Hepatocyte (in vitro differentiated cells): ENCODE results near the gene GPR25. TPM values are rescaled to one million over a fixed set of nuclear protein-coding genes. Genes with fewer than 3 reads are reported as not detected.

Experiments used
- DNase-seq: peaks from one replicate; pipeline ENCODE4 v3.0.0-alpha.2; 2016; ENCODE audit warnings: low spot score
- H2AFZ ChIP-seq: fragments of 200-600 bp; sonication (generic); 2 replicates; pipeline ENCODE4 v1.6.0; 2016; ENCODE audit warnings: antibody characterized with exemption, mild to moderate bottlenecking
- H3K27ac ChIP-seq: fragments of 200-600 bp; sonication (generic); 2 replicates; pipeline ENCODE4 v1.5.1; 2016; ENCODE audit warnings: mild to moderate bottlenecking
- H3K27me3 ChIP-seq: fragments of 200-600 bp; sonication (generic); 2 replicates; pipeline ENCODE4 v1.6.1; 2016
- H3K36me3 ChIP-seq: fragments of 200-600 bp; sonication (generic); replicated peaks from 2 replicates; pipeline ENCODE4 v1.5.1; 2016; ENCODE audit warnings: low read depth; ENCODE audit not compliant: insufficient read depth
- H3K4me1 ChIP-seq: fragments of 200-600 bp; sonication (generic); 2 replicates; pipeline ENCODE4 v1.5.1; 2016; ENCODE audit warnings: mild to moderate bottlenecking, moderate library complexity; ENCODE audit not compliant: insufficient read depth
- H3K4me2 ChIP-seq: fragments of 200-600 bp; sonication (generic); 2 replicates; pipeline ENCODE4 v1.6.0; 2016
- H3K4me3 ChIP-seq: fragments of 200-600 bp; sonication (generic); 2 replicates; pipeline ENCODE4 v1.5.1; 2016; ENCODE audit warnings: mild to moderate bottlenecking
- H3K79me2 ChIP-seq: fragments of 200-600 bp; sonication (generic); 2 replicates; pipeline ENCODE4 v1.6.0; 2017; ENCODE audit warnings: mild to moderate bottlenecking
- H3K9me2 ChIP-seq: fragments of 200-600 bp; sonication (generic); replicated peaks from 2 replicates; pipeline ENCODE4 v1.6.0; 2017; ENCODE audit warnings: mild to moderate bottlenecking; ENCODE audit not compliant: insufficient read depth
- H3K9me3 ChIP-seq: fragments of 200-600 bp; sonication (generic); 2 replicates; pipeline ENCODE4 v1.5.1; 2016; ENCODE audit warnings: low read depth, mild to moderate bottlenecking
- H4K20me1 ChIP-seq: fragments of 200-600 bp; sonication (generic); 2 replicates; pipeline ENCODE4 v1.6.0; 2016; ENCODE audit warnings: mild to moderate bottlenecking; ENCODE audit not compliant: insufficient read depth, poor library complexity, severe bottlenecking
- EZH2 ChIP-seq: fragments of 200-600 bp; sonication (generic); IDR thresholded peaks from 2 replicates; pipeline ENCODE4 v1.6.1; 2016; ENCODE audit warnings: antibody characterized with exemption, mild to moderate bottlenecking, borderline replicate concordance
- EZH2phosphoT487 ChIP-seq: fragments of 200-600 bp; sonication (generic); IDR thresholded peaks from one replicate; pipeline ENCODE4 v1.6.1; 2018; ENCODE audit warnings: antibody characterized with exemption, mild to moderate bottlenecking, low read depth, moderate library complexity; ENCODE audit not compliant: unreplicated experiment, severe bottlenecking
- WGBS: methylation state at CpG from one replicate; pipeline ENCODE4 v1.1.6; 2016; ENCODE audit warnings: low lambda C conversion rate; ENCODE audit errors: missing lambda C conversion rate; 5-methylcytosine and 5-hydroxymethylcytosine counted together
- polyA plus RNA-seq: library from polyadenylated mRNA; unstranded; fragments of >200 nt; fragmentation: Nextera tagmentation; extraction: Ambion mirVana; gene quantifications from 2 replicates; pipeline ENCODE4 v1.2.1, GENCODE V29; 2016
- total RNA-seq: library from RNA; depleted of rRNA; stranded (reverse); fragments of >200 nt; gene quantifications from 2 replicates; pipeline ENCODE4 v1.2.3, GENCODE V29; 2014
- TF ChIP-seq, protein P1 (sequence below): fragments of 200-600 bp; sonication (generic); IDR thresholded peaks from 2 replicates; pipeline ENCODE4 v1.5.1; 2016; ENCODE audit warnings: antibody characterized with exemption, mild to moderate bottlenecking; ENCODE audit not compliant: poor library complexity

The GPR25 gene
- total and polyA plus RNA-seq, 2 experiments from 2014 or later, result not detected

DNA sequence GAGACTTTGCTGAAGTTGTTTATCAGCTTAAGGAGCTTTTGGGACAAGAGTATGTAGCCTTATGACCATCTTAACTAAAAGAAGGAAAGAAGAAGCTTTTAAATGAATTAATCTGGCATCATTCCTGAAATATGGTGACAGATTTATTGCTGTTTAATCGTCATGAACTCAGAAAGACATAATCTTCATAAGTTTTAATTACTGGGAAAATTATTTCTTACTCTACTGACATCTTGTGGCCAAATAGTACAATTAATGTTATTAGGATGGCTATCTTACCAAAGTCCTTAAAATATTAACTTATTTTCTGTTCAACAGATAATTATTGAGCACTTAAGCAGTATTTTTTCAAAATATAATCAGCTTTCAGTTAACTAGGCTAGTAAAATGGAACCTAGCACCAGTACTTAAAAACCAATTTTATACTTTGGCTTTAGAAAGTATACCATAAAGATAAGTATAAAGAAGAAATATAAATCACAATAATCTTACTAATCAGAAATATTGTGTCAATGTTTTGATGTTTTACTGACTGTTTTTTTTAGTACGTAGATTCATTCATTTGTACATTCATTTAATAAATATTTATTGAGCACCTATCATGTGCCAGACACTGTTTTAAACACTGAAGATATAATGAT is 34.7 kb upstream of the GPR25 start:
- no peaks in the 10 kb centered on the region for H3K36me3 ChIP-seq
- no peak overlapping the region for H3K4me2 ChIP-seq
- no peak overlapping the region for H2AFZ ChIP-seq
- H4K20me1 ChIP-seq, result no peaks in the 10 kb centered on the region
- H3K4me1 ChIP-seq, result no peaks in the 10 kb centered on the region
- DNase-seq, result no peak
- peaks cover 10% of the 10 kb centered on the region for H3K79me2 ChIP-seq
- H3K9me3 ChIP-seq, result no peaks in the 10 kb centered on the region
- TF ChIP-seq EZH2phosphoT487 (no peak), EZH2 (no peak)
- TF ChIP-seq, protein P1, sequence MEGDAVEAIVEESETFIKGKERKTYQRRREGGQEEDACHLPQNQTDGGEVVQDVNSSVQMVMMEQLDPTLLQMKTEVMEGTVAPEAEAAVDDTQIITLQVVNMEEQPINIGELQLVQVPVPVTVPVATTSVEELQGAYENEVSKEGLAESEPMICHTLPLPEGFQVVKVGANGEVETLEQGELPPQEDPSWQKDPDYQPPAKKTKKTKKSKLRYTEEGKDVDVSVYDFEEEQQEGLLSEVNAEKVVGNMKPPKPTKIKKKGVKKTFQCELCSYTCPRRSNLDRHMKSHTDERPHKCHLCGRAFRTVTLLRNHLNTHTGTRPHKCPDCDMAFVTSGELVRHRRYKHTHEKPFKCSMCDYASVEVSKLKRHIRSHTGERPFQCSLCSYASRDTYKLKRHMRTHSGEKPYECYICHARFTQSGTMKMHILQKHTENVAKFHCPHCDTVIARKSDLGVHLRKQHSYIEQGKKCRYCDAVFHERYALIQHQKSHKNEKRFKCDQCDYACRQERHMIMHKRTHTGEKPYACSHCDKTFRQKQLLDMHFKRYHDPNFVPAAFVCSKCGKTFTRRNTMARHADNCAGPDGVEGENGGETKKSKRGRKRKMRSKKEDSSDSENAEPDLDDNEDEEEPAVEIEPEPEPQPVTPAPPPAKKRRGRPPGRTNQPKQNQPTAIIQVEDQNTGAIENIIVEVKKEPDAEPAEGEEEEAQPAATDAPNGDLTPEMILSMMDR, result peak; percentile 50
- H3K4me3 ChIP-seq, result no peak overlapping the region
- H3K9me2 ChIP-seq, result no peaks in the 10 kb centered on the region
- H3K27ac ChIP-seq, result no peak overlapping the region
- 72% methylated on average over 2 of the region's 2 CpGs for WGBS
- H3K27me3 ChIP-seq, result no peaks in the 10 kb centered on the region

DNA sequence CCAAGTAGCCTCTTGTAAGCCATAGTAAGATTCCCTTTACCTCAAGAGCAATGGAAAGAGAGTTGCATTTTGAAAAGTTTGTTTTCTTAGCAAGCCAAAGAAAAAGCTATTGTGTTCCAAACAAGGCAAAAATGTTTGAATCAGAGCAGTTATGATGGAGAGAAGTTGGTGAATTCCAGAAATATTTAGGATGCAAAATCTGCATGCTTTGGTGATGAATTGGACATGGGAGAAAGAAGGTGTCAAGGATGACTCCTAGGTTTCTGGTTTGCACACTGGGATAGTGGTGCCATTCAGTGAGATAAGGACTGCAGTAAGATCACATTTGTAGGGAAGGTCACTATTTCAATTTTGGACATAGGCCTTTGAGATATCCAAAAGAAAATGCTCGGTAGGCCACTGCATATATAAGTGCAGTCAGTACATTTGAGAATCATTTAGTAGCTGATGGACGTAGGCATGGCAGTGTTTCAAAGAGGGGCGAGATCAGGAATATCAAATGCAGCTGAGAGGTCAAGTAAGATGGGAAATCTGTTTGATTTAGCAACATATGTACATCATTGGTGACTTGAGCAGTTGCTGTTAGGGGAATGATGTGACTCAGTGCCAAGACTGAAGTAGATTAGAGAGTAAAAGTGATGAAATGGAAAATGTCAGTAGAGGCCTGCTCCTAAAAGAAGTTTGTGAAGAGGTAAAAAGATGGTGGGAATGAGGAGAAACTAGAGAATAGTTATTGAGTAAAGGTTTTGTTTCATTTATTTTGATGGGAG is 33.9 kb upstream of the GPR25 start:
- TF ChIP-seq EZH2phosphoT487 (no peak), EZH2 (no peak)
- TF ChIP-seq, protein P1, result no peak
- H3K4me3 ChIP-seq, result no peak overlapping the region
- no peaks in the 10 kb centered on the region for H4K20me1 ChIP-seq
- 90% methylated on average over 3 of the region's 3 CpGs for WGBS
- no peaks in the 10 kb centered on the region for H3K9me3 ChIP-seq
- no peak overlapping the region for H3K4me2 ChIP-seq
- H3K27me3 ChIP-seq, result no peaks in the 10 kb centered on the region
- DNase-seq, result no peak
- H3K79me2 ChIP-seq, result peaks cover 10% of the 10 kb centered on the region
- no peaks in the 10 kb centered on the region for H3K9me2 ChIP-seq
- no peak overlapping the region for H3K27ac ChIP-seq
- H3K36me3 ChIP-seq, result no peaks in the 10 kb centered on the region
- H3K4me1 ChIP-seq, result no peaks in the 10 kb centered on the region
- no peak overlapping the region for H2AFZ ChIP-seq

DNA sequence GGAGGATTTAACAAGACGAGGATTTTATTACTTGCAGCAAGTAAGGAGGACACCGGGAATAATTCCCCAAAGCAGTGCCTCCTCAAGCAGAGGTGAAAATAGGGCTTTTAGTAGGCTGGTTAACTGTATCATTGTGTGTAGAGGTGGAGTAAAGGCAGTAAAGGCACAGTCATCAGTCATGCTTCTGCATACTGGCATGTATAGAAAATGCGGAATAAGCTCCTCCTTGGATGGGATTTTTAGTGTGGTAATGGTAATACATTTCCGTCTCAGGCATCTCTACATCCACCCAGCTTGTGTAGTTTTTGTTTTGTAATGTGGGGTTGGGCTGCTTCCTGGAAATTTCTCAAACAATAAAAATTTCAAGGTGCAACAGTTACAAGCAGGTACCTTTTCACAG is 27.4 kb upstream of the GPR25 start:
- no peaks in the 10 kb centered on the region for H3K79me2 ChIP-seq
- H3K4me1 ChIP-seq, result no peaks in the 10 kb centered on the region
- TF ChIP-seq EZH2, result no peak
- TF ChIP-seq, protein P1, result no peak
- TF ChIP-seq EZH2phosphoT487, result no peak
- H3K4me2 ChIP-seq, result no peak overlapping the region
- no peaks in the 10 kb centered on the region for H3K9me2 ChIP-seq
- H3K27me3 ChIP-seq, result no peaks in the 10 kb centered on the region
- 97% methylated on average over 4 of the region's 4 CpGs for WGBS
- H2AFZ ChIP-seq, result no peak overlapping the region
- no peak overlapping the region for H3K27ac ChIP-seq
- DNase-seq, result no peak
- no peak overlapping the region for H3K4me3 ChIP-seq
- H4K20me1 ChIP-seq, result no peaks in the 10 kb centered on the region
- no peaks in the 10 kb centered on the region for H3K9me3 ChIP-seq
- no peaks in the 10 kb centered on the region for H3K36me3 ChIP-seq
